HG03108 (cell line): ENCODE results near the gene UQCC2.

ENCODE experiments used
- ATAC-seq: cut with Tn5 transposase; IDR thresholded peaks from one replicate; pipeline ENCODE4 v1.9.1; 2021; ENCODE audit warnings: moderate library complexity; ENCODE audit not compliant: unreplicated experiment

UQCC2 gene

DNA sequence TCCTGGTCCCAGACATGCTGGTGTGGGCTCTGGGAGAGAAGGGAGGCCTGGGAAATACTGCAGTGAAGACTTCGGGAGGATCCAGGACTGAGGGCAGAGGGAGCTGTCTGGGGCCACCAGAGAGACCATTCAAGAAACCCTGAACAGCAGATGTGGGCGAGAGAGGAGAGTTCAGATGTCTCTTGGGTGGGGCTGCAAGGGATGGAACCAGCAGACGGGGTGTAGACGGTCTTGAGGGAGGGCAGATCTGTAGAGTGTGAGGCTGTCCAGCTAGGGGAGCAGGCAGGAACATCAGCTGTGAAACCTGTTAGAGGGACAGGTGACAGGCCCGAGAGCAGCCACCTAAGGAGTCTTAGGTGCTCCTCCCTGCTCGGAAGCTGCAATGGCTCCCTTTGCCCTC lies 51.5 kb downstream of the UQCC2 start:
- ATAC-seq = no peak

DNA sequence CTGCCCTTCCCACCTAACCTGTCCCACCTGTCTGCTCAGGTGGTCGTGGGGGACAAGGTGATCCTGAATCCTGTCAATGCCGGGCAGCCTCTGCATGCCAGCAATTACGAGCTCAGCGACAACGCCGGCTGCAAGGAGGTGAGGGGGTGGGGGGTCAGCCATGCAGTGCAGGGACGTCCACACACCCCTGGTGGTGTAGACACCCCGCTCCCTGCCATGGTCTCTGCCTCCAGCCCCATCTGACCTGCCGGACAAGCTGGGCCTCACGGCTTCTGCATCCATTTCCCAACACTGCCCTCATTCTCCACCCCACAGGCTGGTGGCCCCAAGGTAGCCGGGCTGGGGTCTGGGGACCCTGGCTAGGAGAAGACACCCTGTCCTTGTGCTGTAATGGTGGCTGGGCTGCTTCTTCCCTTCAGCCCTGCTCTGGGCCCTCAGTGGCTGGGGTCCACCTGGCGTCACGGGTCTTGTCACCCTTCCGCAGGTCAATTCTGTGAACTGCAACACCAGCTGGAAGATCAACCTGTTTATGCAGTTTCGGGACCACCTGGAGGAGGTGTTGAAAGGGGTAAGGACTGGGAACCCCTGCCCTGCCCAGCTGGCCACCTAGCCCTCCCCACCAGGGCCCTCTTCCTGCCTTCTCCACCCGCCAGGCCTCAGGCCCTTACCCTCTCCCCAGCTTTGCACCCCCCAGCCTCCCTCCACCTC lies 52.4 kb downstream of the UQCC2 start:
- ATAC-seq = no peak

DNA sequence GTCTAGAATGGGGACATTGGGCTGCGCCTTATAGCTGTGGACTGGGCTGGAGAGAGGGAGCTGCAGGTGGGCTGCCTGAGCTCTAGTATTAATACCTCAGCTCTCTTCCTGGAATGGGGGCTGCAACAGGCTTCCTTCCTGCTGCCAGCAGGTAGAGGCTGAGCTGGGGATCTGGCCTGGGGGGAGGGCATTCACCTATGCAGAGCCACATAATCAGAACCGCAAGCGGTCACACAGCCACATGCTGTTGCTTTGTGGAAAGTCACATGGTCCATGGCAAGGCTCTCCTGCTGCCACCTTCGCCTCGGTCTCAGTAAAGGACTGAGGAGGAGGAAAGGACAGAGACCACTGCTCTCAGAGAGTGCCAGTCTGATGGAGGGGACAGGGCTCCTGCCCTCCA lies 54.7 kb downstream of the UQCC2 start:
- ATAC-seq = no peak

DNA sequence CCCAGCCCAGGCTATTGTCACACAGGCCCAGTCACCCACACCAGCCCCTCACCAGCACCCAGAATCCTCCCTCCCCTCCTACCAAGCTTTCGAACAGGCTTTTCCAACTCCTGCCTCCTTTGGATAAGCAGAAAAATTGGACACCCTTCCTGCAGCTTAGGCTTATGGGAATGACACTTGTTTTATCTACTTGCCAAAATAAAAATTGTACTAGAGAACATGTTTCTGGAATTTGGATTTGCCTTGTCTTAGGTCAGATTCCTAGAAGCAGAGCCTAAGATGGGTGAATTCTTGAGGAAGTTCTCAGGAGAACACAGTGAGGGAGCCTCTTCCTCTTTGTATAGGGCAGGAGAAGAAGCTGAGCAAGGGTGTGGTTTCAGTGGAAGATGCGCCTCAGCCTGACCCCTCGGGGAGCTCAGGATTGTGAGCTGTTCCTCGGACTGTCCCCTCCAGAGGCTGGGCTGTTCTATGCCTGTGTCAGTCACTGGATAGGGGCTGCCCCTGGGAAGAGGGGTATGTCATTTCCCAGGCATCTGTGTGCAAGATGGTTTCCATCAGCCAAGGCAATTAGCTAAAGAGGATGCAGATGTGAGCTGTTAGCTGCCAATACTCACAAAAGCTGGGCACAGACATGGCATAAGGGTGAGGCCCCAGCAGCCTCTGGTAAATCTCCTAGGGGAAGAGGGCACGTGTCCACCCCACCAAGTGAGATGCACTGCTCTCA lies 56.5 kb downstream of the UQCC2 start:
- no peak for ATAC-seq

DNA sequence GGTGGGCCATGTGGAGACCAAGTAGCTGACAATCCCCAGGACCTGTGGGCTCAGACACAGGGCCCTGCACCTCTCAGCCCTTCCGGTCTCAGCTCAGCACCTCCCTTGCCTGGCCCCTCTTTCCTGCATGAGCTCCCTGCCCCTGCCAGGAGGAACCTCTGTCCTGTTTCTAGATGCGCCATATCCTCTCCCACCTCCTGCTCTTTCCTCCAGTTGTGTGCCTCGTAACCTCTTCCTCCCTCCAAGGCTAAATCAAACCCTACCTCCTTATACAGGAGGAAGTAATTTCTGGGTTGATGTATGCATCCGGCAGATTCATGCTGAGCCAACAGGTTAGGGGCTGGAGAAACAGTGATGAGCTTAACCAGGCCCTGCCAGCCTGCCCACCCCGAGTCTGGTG lies 59.5 kb downstream of the UQCC2 start:
- no peak for ATAC-seq

DNA sequence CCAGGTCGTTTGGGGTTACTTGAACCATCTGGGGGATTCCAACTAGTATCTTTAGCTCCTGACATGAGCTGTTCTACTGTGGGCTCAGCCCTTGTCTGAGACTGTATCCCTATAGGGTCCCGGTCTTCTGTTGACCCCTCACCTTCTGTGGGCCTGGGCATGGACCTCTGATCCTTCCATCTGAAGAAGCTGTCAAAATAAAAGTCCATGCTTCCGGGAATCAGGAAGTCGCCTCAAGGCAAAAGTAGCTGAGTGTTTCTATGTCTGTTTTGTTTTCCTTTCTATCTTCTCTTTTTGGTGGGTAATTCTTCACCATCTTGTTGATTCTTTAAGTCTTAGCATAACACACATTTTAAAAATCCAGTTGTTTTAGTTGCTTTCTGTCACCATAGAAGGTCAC lies 60.1 kb downstream of the UQCC2 start:
- ATAC-seq = no peak
